A673 (cell line): ENCODE data around the gene TBL2.

ENCODE experiments used
- CTCF ChIP-seq: fragments of 300-800, 200-600 bp; sonication (generic); conservative IDR thresholded peaks from 2 replicates; pipeline ENCODE4 v1.5.1; 2017; ENCODE audit warnings: low read depth, mild to moderate bottlenecking, antibody characterized with exemption, low read length, moderate library complexity, mixed read lengths
- EZH2 ChIP-seq: fragments of 200-600 bp; sonication (generic); IDR thresholded peaks from 2 replicates; pipeline ENCODE4 v1.6.1; 2017; ENCODE audit warnings: borderline replicate concordance, low read depth, mild to moderate bottlenecking, mixed read lengths, antibody characterized with exemption, low read length; ENCODE audit not compliant: poor library complexity, severe bottlenecking

- TF ChIP-seq CTCF (no peak), EZH2 (no peak)
Measured at GRCh38 chr7:73530800-73531199, 47.6 kb downstream of the TBL2 start.
